HFFc6 (cell line): ENCODE data around the gene ABHD10. TPM values are rescaled to one million over a fixed set of nuclear protein-coding genes. Genes with fewer than 3 reads are reported as not detected.

ENCODE experiments used
- DNase-seq: peaks from one replicate; pipeline ENCODE4 v3.0.0-alpha.2; 2018
- H3K27ac Mint-ChIP-seq: 2 replicates; pipeline ENCODE4 v1.8.0; 2020; ENCODE audit warnings: mild to moderate bottlenecking, mixed read lengths
- H3K27me3 Mint-ChIP-seq: 2 replicates; pipeline ENCODE4 v1.8.0; 2021; ENCODE audit warnings: mild to moderate bottlenecking, moderate library complexity, mixed read lengths; ENCODE audit not compliant: insufficient read depth
- H3K36me3 Mint-ChIP-seq: 2 replicates; pipeline ENCODE4 v1.8.0; 2021; ENCODE audit warnings: low read depth, mixed read lengths
- H3K4me1 Mint-ChIP-seq: 2 replicates; pipeline ENCODE4 v1.8.0; 2020; ENCODE audit warnings: low read depth, mixed read lengths
- H3K4me3 Mint-ChIP-seq: 2 replicates; pipeline ENCODE4 v1.8.0; 2020; ENCODE audit warnings: mild to moderate bottlenecking, moderate library complexity, mixed read lengths
- H3K9me3 Mint-ChIP-seq: 2 replicates; pipeline ENCODE4 v1.8.0; 2020; ENCODE audit warnings: mild to moderate bottlenecking, mixed read lengths
- CTCF ChIP-seq: fragments of 200-600 bp; sonication (generic); IDR thresholded peaks from 2 replicates; pipeline ENCODE4 v1.5.0; 2021; ENCODE audit warnings: antibody characterized with exemption, mild to moderate bottlenecking
- total RNA-seq, 6 experiments: library from RNA; stranded (reverse); fragmentation: NEBNext Ultra II Directional; extraction: Animal tissue kit (Norgen Biotek cat#: 25700); gene quantifications; 2 replicates in 1 of 6; 3 replicates in 5 of 6; pipeline ENCODE4 v1.2.3, GENCODE V29; 2021

The ABHD10 gene
- total RNA-seq, 6 experiments from 2014 or later: 39.5 to 44.5 (median 41.3) TPM

GRCh38 chr3:111971533-111972130, 7.2 kb upstream of the ABHD10 start:
- Mint-ChIP-seq H3K9me3 (no peaks in the 10 kb centered on the region), H3K27me3 (no peaks in the 10 kb centered on the region; the same call in 1 of the 2 replicates), H3K27ac (no peak overlapping the region), H3K36me3 (0 out of 2 replicates have a peak, but pooled peaks cover 7% of the 10 kb centered on the region), H3K4me1 (peaks cover 26% of the 10 kb centered on the region), H3K4me3 (no peak overlapping the region)
- TF ChIP-seq CTCF: no peak
- DNase-seq: no peak

- Mint-ChIP-seq H3K4me1 (peaks cover 13% of the 10 kb centered on the region), H3K27ac (no peak overlapping the region), H3K27me3 (no peaks in the 10 kb centered on the region), H3K36me3 (0 out of 2 replicates have a peak, but pooled peaks cover 7% of the 10 kb centered on the region), H3K4me3 (no peak overlapping the region), H3K9me3 (no peaks in the 10 kb centered on the region)
- no peak for TF ChIP-seq CTCF
- no peak for DNase-seq
Observed at GRCh38 chr3:111972891-111973290, 5.9 kb upstream of the ABHD10 start.

- Mint-ChIP-seq H3K4me1 (peaks cover 23% of the 10 kb centered on the region), H3K9me3 (no peaks in the 10 kb centered on the region), H3K4me3 (no peak overlapping the region), H3K27me3 (no peaks in the 10 kb centered on the region; the same call in 1 of the 2 replicates), H3K36me3 (0 out of 2 replicates have a peak, but pooled peaks cover 7% of the 10 kb centered on the region), H3K27ac (no peak overlapping the region)
- TF ChIP-seq CTCF: no peak
- DNase-seq: no peak
Observed at GRCh38 chr3:111975131-111975530, 3.7 kb upstream of the ABHD10 start.

- H3K27ac Mint-ChIP-seq: no peak overlapping the region
- TF ChIP-seq CTCF: no peak
- no peak overlapping the region for H3K4me3 Mint-ChIP-seq
- no peak for DNase-seq
- H3K4me1 Mint-ChIP-seq: peaks cover 34% of the 10 kb centered on the region
- H3K9me3 Mint-ChIP-seq: no peaks in the 10 kb centered on the region
- H3K36me3 Mint-ChIP-seq: peaks cover 4% of the 10 kb centered on the region; the same call in 1 of the 2 replicates
- H3K27me3 Mint-ChIP-seq: no peaks in the 10 kb centered on the region; the same call in 1 of the 2 replicates
Observed at GRCh38 chr3:111976254-111976653, 2.6 kb upstream of the ABHD10 start.

GRCh38 chr3:111979434-111980038, 710 bp downstream of the ABHD10 start:
- Mint-ChIP-seq H3K27ac (peak overlapping the region; percentile 78), H3K36me3 (peaks cover 6% of the 10 kb centered on the region; the same call in 1 of the 2 replicates), H3K27me3 (no peaks in the 10 kb centered on the region; the same call in 1 of the 2 replicates), H3K9me3 (no peaks in the 10 kb centered on the region), H3K4me1 (peaks cover 48% of the 10 kb centered on the region), H3K4me3 (peak overlapping the region; percentile 88)
- TF ChIP-seq CTCF: no peak
- no peak for DNase-seq
